K562 (cell line): ENCODE measurements around the gene PRR16. TPM values are rescaled to one million over a fixed set of nuclear protein-coding genes. Genes with fewer than 3 reads are reported as not detected.

Source experiments
- BRF1 ChIP-seq: IDR thresholded peaks from 3 replicates; pipeline ENCODE4 v1.6.1; 2011; ENCODE audit warnings: borderline replicate concordance, mild to moderate bottlenecking; ENCODE audit not compliant: insufficient read length; ENCODE audit errors: extremely low read depth
- CREBBP ChIP-seq: IDR thresholded peaks from one replicate; pipeline ENCODE4 v1.6.1; 2012; ENCODE audit warnings: low read depth, mild to moderate bottlenecking, control low read depth, inconsistent platforms, low read length
- ETV1 ChIP-seq: fragments of 450-650 bp; conservative IDR thresholded peaks from 2 replicates; pipeline ENCODE4 v1.6.1; 2016; ENCODE audit warnings: missing genetic modification characterization, control low read depth, low read depth, missing compliant biosample characterization
- MIER1 ChIP-seq: fragments of 450-650 bp; IDR thresholded peaks from 2 replicates; pipeline ENCODE4 v1.6.1; 2016; ENCODE audit warnings: antibody characterized with exemption, mild to moderate bottlenecking, low read depth
- MTA2 ChIP-seq: fragments of 450-650 bp; IDR thresholded peaks from 2 replicates; pipeline ENCODE4 v1.6.1; 2016; ENCODE audit warnings: low read depth
- NCOA2 ChIP-seq, 2 experiments: fragments of 450-650 bp; IDR thresholded peaks; 2 replicates each; pipeline ENCODE4 v1.6.1; 2018; ENCODE audit warnings: mild to moderate bottlenecking in 2 of 2, moderate library complexity in 1 of 2; ENCODE audit not compliant: partially characterized antibody in 2 of 2
- NFRKB ChIP-seq: fragments of 450-650 bp; IDR thresholded peaks from 2 replicates; pipeline ENCODE4 v1.6.1; 2016; ENCODE audit warnings: low read depth
- NRF1 ChIP-seq, 2 experiments: fragments of 450-650 bp; IDR thresholded peaks in 1 of 2; conservative IDR thresholded peaks in 1 of 2; 2 replicates each; pipeline ENCODE4 v1.6.1; 2014; ENCODE audit warnings: mild to moderate bottlenecking in 2 of 2
- PHF21A ChIP-seq: fragments of 450-650 bp; IDR thresholded peaks from 2 replicates; pipeline ENCODE4 v1.6.1; 2017; ENCODE audit warnings: low read depth, borderline replicate concordance
- RFX5 ChIP-seq: IDR thresholded peaks from 2 replicates; pipeline ENCODE4 v1.6.1; 2011; ENCODE audit warnings: low read depth, mild to moderate bottlenecking, improper control_type of control experiment, low read length
- SMARCA5 ChIP-seq: fragments of 450-650 bp; IDR thresholded peaks from 2 replicates; pipeline ENCODE4 v1.6.1; 2016
- ZNF133 ChIP-seq: fragments of 250-450 bp; sonication (Bioruptor Pico); IDR thresholded peaks from 2 replicates; pipeline ENCODE4 v1.4.0; 2020; ENCODE audit warnings: mild to moderate bottlenecking
- polyA plus RNA-seq, 8 experiments: library from polyadenylated mRNA; depleted of rRNA in 4 of 8; stranded (reverse) in 5 of 8; unstranded in 3 of 8; fragments of >200 nt; fragmentation: Nextera tagmentation in 2 of 8; fragmentation: Illumina TruSeq in 1 of 8; extraction: Ambion mirVana in 2 of 8; extraction: Trizol in 1 of 8; gene quantifications; 2 replicates each; pipeline versions ENCODE4 v1.2.1 to v1.2.3, GENCODE V29; 2011 to 2014; ENCODE audit warnings: inconsistent platforms in 1 of 8, missing spikeins in 1 of 8
- total RNA-seq, 7 experiments: library from RNA; depleted of rRNA in 6 of 7; stranded (reverse); fragments of >200 nt in 6 of 7; fragmentation: Illumina TruSeq in 2 of 7; extraction: Trizol in 2 of 7; gene quantifications; 2 replicates each; pipeline versions ENCODE4 v1.2.1 to v1.2.3, GENCODE V29; 2011 to 2021; ENCODE audit warnings: low replicate concordance in 1 of 7
- TF ChIP-seq, protein P1 (sequence below): fragments of 250-450 bp; sonication (Bioruptor Pico); IDR thresholded peaks from 2 replicates; pipeline ENCODE4 v1.4.0; 2020; ENCODE audit warnings: mild to moderate bottlenecking, moderate library complexity, borderline replicate concordance
- TF ChIP-seq, protein P2 (sequence below): fragments of 450-650 bp; formaldehyde crosslinking; IDR thresholded peaks from 2 replicates; pipeline ENCODE4 v1.4.0; 2020; ENCODE audit warnings: mild to moderate bottlenecking, moderate library complexity
- TF ChIP-seq, protein P3 (sequence below): sonication (generic); formaldehyde crosslinking; IDR thresholded peaks from 2 replicates; pipeline ENCODE4 v1.8.1; 2023; ENCODE audit warnings: mild to moderate bottlenecking, missing genetic modification reagents
- TF ChIP-seq, protein P4 (sequence below): fragments of 150-350 bp; conservative IDR thresholded peaks from 2 replicates; pipeline ENCODE4 v1.6.1; 2014; ENCODE audit warnings: low read length

PRR16 gene
- total and polyA plus RNA-seq, 9 of the 15 experiments (the other 6 are each of a cell fraction or from before 2014, with no cell fraction given), result 0.61 to 10.1 (median 3.3) TPM

DNA sequence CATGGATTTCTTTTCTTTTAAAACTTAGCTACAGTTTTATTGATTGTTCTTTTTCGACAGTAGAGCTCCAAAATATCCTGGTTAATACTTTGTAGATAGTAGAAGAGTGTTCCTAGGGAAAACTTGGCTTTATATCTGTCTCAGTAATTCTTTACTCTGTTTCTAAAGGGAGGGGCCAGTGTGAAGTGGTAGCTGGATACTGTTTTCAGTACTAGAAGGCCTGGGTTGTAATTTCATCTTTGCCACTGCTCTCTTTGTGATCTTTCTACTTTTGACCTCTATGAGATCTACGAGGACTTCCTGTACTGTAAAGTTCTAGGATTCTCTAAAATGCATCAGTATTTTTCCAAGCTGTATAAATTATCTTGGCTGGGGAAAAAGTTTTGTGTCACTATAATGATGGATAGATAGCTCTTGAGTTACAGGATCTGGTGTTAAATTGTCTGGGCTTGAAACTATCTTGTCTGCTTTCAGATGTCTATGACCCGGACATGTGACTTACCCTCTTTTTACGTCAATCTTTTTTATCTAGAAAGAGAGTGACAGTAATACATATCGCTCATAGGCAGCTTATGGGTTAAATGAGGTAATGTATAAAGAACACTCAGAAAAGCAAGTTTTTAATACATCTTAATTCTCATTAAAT, 53.6 kb downstream of the PRR16 start (continued):
- TF ChIP-seq, protein P1, sequence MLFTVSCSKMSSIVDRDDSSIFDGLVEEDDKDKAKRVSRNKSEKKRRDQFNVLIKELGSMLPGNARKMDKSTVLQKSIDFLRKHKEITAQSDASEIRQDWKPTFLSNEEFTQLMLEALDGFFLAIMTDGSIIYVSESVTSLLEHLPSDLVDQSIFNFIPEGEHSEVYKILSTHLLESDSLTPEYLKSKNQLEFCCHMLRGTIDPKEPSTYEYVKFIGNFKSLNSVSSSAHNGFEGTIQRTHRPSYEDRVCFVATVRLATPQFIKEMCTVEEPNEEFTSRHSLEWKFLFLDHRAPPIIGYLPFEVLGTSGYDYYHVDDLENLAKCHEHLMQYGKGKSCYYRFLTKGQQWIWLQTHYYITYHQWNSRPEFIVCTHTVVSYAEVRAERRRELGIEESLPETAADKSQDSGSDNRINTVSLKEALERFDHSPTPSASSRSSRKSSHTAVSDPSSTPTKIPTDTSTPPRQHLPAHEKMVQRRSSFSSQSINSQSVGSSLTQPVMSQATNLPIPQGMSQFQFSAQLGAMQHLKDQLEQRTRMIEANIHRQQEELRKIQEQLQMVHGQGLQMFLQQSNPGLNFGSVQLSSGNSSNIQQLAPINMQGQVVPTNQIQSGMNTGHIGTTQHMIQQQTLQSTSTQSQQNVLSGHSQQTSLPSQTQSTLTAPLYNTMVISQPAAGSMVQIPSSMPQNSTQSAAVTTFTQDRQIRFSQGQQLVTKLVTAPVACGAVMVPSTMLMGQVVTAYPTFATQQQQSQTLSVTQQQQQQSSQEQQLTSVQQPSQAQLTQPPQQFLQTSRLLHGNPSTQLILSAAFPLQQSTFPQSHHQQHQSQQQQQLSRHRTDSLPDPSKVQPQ (CRISPR knock-in tag), result no peak
- TF ChIP-seq NFRKB, result no peak
- no peak for TF ChIP-seq NRF1 (conservative IDR thresholded peaks at IDR 0.05 in 1 of 2, IDR thresholded peaks at IDR 0.05 in 1 of 2)
- TF ChIP-seq BRF1, result no peak
- TF ChIP-seq, protein P2, sequence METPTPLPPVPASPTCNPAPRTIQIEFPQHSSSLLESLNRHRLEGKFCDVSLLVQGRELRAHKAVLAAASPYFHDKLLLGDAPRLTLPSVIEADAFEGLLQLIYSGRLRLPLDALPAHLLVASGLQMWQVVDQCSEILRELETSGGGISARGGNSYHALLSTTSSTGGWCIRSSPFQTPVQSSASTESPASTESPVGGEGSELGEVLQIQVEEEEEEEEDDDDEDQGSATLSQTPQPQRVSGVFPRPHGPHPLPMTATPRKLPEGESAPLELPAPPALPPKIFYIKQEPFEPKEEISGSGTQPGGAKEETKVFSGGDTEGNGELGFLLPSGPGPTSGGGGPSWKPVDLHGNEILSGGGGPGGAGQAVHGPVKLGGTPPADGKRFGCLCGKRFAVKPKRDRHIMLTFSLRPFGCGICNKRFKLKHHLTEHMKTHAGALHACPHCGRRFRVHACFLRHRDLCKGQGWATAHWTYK, result no peak
- TF ChIP-seq CREBBP, result no peak
- TF ChIP-seq, protein P3, sequence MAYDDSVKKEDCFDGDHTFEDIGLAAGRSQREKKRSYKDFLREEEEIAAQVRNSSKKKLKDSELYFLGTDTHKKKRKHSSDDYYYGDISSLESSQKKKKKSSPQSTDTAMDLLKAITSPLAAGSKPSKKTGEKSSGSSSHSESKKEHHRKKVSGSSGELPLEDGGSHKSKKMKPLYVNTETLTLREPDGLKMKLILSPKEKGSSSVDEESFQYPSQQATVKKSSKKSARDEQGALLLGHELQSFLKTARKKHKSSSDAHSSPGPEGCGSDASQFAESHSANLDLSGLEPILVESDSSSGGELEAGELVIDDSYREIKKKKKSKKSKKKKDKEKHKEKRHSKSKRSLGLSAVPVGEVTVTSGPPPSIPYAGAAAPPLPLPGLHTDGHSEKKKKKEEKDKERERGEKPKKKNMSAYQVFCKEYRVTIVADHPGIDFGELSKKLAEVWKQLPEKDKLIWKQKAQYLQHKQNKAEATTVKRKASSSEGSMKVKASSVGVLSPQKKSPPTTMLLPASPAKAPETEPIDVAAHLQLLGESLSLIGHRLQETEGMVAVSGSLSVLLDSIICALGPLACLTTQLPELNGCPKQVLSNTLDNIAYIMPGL (CRISPR knock-in tag), result no peak
- no peak for TF ChIP-seq SMARCA5
- no peak for TF ChIP-seq ZNF133
- TF ChIP-seq NCOA2 (IDR thresholded peaks at IDR 0.05; ENCODE audit: partially characterized antibody in 2 of 2), result no peak
- no peak for TF ChIP-seq MTA2
- TF ChIP-seq MIER1, result no peak
- TF ChIP-seq PHF21A, result no peak
- no peak for TF ChIP-seq RFX5
- TF ChIP-seq ETV1 (tag), result no peak
- TF ChIP-seq, protein P4, sequence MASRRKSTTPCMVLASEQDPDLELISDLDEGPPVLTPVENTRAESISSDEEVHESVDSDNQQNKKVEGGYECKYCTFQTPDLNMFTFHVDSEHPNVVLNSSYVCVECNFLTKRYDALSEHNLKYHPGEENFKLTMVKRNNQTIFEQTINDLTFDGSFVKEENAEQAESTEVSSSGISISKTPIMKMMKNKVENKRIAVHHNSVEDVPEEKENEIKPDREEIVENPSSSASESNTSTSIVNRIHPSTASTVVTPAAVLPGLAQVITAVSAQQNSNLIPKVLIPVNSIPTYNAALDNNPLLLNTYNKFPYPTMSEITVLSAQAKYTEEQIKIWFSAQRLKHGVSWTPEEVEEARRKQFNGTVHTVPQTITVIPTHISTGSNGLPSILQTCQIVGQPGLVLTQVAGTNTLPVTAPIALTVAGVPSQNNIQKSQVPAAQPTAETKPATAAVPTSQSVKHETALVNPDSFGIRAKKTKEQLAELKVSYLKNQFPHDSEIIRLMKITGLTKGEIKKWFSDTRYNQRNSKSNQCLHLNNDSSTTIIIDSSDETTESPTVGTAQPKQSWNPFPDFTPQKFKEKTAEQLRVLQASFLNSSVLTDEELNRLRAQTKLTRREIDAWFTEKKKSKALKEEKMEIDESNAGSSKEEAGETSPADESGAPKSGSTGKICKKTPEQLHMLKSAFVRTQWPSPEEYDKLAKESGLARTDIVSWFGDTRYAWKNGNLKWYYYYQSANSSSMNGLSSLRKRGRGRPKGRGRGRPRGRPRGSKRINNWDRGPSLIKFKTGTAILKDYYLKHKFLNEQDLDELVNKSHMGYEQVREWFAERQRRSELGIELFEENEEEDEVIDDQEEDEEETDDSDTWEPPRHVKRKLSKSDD, result no peak
